GM12872 (cell line): ENCODE data around the gene MAMSTR.

Experiments
- TF ChIP-seq, protein P1 (sequence below): IDR thresholded peaks from 3 replicates; pipeline ENCODE4 v1.5.1; 2011; ENCODE audit warnings: low read depth, mild to moderate bottlenecking, low read length, moderate library complexity; ENCODE audit not compliant: insufficient read depth

The MAMSTR gene

DNA sequence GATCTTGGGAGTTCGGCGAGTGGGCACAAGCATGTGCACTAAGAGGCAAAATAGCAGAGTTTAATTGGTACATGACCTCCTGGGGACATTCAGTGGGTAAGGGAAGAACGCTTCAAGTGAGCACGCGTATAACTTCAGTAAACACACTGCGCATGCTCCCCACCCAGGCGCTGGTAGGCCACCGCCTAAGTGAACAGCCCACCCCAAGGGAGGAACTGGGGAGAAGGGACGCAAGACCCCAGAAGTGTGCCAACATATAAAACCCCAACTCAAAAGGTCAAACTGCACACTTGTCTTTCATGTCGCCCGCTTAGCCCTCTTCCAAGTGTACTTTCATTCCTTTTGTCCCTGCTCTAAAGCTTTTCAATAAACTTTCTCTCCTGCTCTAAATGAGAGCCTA is 36.2 kb downstream of the MAMSTR start:
- TF ChIP-seq, protein P1, sequence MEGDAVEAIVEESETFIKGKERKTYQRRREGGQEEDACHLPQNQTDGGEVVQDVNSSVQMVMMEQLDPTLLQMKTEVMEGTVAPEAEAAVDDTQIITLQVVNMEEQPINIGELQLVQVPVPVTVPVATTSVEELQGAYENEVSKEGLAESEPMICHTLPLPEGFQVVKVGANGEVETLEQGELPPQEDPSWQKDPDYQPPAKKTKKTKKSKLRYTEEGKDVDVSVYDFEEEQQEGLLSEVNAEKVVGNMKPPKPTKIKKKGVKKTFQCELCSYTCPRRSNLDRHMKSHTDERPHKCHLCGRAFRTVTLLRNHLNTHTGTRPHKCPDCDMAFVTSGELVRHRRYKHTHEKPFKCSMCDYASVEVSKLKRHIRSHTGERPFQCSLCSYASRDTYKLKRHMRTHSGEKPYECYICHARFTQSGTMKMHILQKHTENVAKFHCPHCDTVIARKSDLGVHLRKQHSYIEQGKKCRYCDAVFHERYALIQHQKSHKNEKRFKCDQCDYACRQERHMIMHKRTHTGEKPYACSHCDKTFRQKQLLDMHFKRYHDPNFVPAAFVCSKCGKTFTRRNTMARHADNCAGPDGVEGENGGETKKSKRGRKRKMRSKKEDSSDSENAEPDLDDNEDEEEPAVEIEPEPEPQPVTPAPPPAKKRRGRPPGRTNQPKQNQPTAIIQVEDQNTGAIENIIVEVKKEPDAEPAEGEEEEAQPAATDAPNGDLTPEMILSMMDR, result no peak

DNA sequence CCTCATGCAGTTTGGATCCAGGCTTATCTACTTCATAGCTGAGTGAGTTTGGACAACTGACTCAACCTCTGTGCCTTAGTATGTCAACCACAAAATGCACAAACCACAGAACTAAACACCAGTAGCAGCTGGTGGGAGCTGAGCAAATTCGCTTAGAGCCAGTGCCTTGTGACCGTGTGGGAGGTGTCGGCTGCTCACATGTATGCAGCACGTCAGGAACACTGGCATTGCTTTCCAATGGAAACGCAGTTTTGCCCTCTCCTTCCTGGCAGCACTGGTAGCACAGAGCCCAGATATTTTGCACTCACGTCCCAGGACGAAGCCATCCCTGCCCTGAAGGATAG is 38.4 kb downstream of the MAMSTR start:
- TF ChIP-seq, protein P1, result no peak

DNA sequence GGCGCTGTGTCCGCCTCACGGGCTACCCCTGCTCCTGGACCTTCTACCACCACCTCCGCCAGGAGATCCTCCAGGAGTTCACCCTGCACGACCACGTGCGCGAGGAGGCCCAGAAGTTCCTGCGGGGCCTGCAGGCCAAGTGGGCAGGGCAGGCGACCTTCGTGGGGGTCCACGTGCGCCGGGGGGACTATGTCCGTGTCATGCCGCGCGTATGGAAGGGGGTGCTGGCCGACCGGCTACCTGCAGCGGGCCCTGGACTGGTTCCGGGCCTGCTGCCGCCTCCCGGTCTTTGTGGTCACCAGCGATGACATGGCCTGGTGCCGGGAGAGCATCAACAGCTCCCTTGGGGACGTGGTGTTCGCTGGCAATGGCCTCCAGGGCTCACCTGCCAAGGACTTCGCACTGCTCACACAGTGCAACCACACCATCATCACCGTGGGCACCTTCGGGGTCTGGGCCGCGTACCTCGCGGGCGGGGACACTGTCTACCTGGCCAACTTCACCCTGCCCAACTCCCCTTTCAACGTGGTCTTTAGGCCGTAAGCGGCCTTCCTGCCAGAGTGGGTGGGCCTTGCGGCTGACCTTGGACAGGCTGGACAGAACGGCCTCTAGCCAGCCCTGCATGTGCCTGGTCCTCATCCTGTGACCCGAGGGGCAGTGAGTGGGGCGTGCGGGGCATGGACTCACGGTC is 38.9 kb downstream of the MAMSTR start:
- TF ChIP-seq, protein P1, result no peak

DNA sequence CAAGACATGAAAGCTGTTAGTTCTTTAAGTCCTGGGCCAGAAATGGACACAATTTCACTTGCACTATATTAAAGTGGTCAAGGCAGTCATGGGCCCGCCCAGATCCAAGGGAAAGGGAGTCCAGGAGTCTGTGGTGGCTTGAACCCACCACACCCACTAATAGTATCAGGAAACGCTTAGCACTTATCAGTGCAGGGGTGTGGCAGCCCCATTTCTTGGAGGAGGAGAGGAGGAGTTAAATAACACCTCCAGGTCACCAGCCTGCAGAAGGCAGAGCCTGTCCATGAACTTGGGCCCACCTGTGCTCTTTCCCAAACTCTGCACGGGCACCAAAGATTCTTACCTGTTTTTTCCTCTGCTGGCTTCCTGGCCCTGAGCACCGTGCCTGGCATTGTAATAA is 41.3 kb downstream of the MAMSTR start:
- TF ChIP-seq, protein P1, result no peak

DNA sequence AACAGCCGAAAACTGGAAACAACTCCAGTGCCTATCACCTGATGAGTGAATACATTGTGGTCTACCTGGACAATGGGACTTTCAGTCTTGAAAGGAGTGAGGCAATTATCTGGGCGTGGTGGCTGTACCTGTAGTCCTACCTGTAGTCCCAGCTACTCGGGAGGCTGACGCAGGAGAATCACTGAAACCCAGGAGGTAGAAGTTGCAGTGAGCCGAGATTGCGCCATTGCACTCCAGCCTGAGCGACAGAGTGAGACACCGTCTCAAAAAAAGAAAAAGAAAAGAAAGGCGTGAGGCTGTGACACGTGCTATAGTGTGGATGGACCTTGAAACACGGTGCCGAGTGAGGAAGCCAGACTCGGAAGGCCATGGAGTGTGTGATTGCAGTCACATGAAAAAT is 42.6 kb downstream of the MAMSTR start:
- TF ChIP-seq, protein P1, result no peak

DNA sequence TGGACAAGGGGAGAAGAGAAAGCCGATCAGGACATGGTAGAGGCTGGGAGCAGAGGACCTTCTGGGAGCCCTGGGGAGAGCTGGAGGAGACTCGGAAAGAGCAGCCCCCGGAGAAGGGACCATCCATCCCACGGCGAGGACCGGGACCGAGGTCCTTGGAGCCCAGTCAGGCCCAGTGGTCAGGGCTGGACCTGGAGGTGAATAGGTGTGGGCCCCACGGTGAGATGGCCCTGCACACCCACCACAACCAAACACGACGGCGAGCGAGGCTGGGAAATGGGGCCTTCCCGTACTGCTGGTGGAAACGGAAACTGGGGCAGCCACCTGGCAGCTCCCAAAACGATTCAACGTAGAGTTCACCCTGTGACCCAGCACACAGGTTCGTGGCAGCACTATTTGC is 43.0 kb downstream of the MAMSTR start:
- TF ChIP-seq, protein P1, result no peak

DNA sequence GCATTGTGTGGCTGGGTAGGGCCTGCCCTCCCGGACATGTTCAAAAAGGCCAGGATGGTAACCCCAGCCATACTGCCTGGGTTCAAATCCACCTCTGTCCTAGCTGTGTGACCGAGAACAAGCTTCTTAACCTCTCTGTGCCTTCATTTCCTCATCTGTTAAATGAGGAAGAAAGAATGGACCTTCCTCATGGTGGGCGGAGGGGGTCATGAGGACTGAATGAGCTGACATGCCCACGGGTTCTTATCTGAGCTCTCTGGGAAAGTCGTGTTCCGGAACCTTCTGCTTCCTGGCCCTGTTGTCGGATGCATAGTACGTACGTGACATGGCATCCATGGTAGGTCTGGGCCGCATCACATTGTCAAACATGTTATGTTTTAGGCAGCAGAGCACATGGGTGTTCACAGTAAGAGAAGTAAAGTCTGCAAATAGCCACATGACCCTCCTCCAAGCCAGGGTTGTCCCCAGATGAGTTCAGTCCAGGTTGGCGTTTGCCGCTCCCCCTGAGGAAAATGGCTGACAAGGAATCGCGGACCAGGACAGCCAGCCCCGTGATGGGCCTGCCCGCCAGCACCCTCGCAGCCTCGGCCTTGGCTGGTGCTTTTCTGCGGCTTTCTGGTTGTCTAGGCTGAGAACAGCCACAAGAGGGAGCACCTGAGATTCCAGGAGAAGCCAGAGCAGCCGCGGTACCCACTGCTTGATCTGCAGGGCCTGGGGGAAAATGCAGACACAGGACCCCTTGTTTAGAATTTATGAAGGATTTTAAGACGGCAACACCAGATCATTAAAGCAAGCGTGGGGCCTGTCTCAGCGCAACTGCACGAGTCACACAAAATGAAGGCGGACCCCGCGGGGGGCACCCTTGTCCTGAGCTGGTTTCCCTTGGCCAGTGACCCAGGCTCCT is 44.4 kb downstream of the MAMSTR start:
- TF ChIP-seq, protein P1, result peak; percentile 89
